Spleen (tissue), 7 donors: ENCODE measurements around the gene BPHL.

Source experiments
- POLR2A ChIP-seq, 3 donors: fragments of 450-650 bp; IDR thresholded peaks; one replicate each; pipeline ENCODE4 v1.5.1; 2017; ENCODE audit warnings: antibody characterized with exemption in 3 of 3, mild to moderate bottlenecking in 1 of 3
- POLR2AphosphoS5 ChIP-seq, 3 donors: sonication (generic); formaldehyde crosslinking; IDR thresholded peaks; one replicate each; pipeline ENCODE4 v1.5.1; 2017; ENCODE audit warnings: antibody characterized with exemption in 3 of 3
- TF ChIP-seq, protein P1 (sequence below), 11 experiments: fragments of 200-600 bp in 7 of 11; fragments of 450-650 bp in 4 of 11; sonication (generic) in 4 of 11; IDR thresholded peaks in 8 of 11; conservative IDR thresholded peaks in 3 of 11; 1 replicate in 7 of 11; 2 replicates in 4 of 11; pipeline versions ENCODE4 v1.4.0 to v1.8.0; 2016 to 2021; ENCODE audit warnings: antibody characterized with exemption in 11 of 11, inconsistent platforms in 4 of 11, mild to moderate bottlenecking in 1 of 11
- donor health status: DM: no; HTN: no; CAD: no; lungs with moderate emphysema.
- donor health status: DM: no; HTN: no; CAD: no.
- donor health status: DM: no; HTN: no; CAD: no.

DNA sequence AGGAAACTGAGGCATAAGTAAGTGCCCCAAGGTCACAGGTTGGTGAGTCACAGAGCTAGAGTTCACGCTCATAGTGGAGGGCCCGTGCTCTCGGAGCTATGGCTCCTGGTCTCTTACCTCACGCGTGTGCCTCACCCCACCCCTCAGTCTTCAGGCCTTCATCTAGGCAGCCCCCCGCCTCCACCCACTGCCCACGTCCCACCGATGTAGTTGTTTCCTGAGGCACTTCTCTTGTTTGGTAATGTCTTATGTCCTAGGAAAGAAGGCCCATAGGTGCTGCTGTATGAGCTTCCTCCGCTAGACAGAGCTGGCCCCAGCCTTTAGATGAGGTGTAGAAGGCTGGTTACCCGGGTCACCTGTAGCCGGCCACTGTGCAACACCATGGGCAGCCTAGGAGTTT is 45.1 kb upstream of the BPHL start:
- TF ChIP-seq, protein P1, sequence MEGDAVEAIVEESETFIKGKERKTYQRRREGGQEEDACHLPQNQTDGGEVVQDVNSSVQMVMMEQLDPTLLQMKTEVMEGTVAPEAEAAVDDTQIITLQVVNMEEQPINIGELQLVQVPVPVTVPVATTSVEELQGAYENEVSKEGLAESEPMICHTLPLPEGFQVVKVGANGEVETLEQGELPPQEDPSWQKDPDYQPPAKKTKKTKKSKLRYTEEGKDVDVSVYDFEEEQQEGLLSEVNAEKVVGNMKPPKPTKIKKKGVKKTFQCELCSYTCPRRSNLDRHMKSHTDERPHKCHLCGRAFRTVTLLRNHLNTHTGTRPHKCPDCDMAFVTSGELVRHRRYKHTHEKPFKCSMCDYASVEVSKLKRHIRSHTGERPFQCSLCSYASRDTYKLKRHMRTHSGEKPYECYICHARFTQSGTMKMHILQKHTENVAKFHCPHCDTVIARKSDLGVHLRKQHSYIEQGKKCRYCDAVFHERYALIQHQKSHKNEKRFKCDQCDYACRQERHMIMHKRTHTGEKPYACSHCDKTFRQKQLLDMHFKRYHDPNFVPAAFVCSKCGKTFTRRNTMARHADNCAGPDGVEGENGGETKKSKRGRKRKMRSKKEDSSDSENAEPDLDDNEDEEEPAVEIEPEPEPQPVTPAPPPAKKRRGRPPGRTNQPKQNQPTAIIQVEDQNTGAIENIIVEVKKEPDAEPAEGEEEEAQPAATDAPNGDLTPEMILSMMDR (IDR thresholded peaks at IDR 0.05 in 8 of 11, conservative IDR thresholded peaks at IDR 0.05 in 3 of 11): no peak
- TF ChIP-seq POLR2A (IDR thresholded peaks at IDR 0.05) (no peak), POLR2AphosphoS5 (IDR thresholded peaks at IDR 0.05) (peak in 1 of 3 donors; percentile 17)
